GM19328 (cell line): ENCODE measurements around the gene U2AF1L4.
"Not testable (repeated sequence)": the region's sequence is repeated elsewhere in the genome, so short reads cannot be mapped to it uniquely, and the experiment has no call there.

Experiments
- ATAC-seq: cut with Tn5 transposase; IDR thresholded peaks from one replicate; pipeline ENCODE4 v1.9.1; 2021; ENCODE audit warnings: mild to moderate bottlenecking, moderate library complexity; ENCODE audit not compliant: unreplicated experiment

Gene U2AF1L4

GRCh38 chr19:35727956-35728706 lies 17.1 kb downstream of the U2AF1L4 start:
- ATAC-seq = no peak

- no peak for ATAC-seq
Measured at GRCh38 chr19:35727053-35727955, 17.9 kb downstream of the U2AF1L4 start.

- no peak for ATAC-seq
Measured at GRCh38 chr19:35725216-35725861, 19.9 kb downstream of the U2AF1L4 start.

- ATAC-seq = no peak
Measured at GRCh38 chr19:35724560-35724959, 20.7 kb downstream of the U2AF1L4 start.

GRCh38 chr19:35724132-35724531 lies 21.1 kb downstream of the U2AF1L4 start:
- not testable (repeated sequence) for ATAC-seq

GRCh38 chr19:35723671-35724070 lies 21.5 kb downstream of the U2AF1L4 start:
- ATAC-seq = no peak

GRCh38 chr19:35722897-35723296 lies 22.3 kb downstream of the U2AF1L4 start:
- no peak for ATAC-seq

- no peak for ATAC-seq
Measured at GRCh38 chr19:35722461-35722860, 22.8 kb downstream of the U2AF1L4 start.

GRCh38 chr19:35721374-35721773 lies 23.8 kb downstream of the U2AF1L4 start:
- no peak for ATAC-seq

- ATAC-seq = no peak
Measured at GRCh38 chr19:35720648-35721047, 24.6 kb downstream of the U2AF1L4 start.

- ATAC-seq = no peak
Measured at GRCh38 chr19:35720163-35720524, 25.1 kb downstream of the U2AF1L4 start.

GRCh38 chr19:35719402-35720162 lies 25.6 kb downstream of the U2AF1L4 start:
- ATAC-seq = no peak

- ATAC-seq = no peak
Measured at GRCh38 chr19:35718345-35719041, 26.7 kb downstream of the U2AF1L4 start.

GRCh38 chr19:35717665-35718344 lies 27.4 kb downstream of the U2AF1L4 start, which contains the start of gene KMT2B:
TSS of gene KMT2B (plus strand) at chr19:35718003. CDS start at chr19:35718019, 16 bp downstream.
- ATAC-seq = no peak

- ATAC-seq = peak; percentile 57
Measured at GRCh38 chr19:35716801-35717664, 28.2 kb downstream of the U2AF1L4 start.

- ATAC-seq = no peak
Measured at GRCh38 chr19:35715981-35716800, 29.0 kb downstream of the U2AF1L4 start.

- no peak for ATAC-seq
Measured at GRCh38 chr19:35715355-35715809, 29.8 kb downstream of the U2AF1L4 start.
